ENCODE data around the gene CCBE1.
"Not testable (repeated sequence)": the region's sequence is repeated elsewhere in the genome, so short reads cannot be mapped to it uniquely, and the experiment has no call there.

The CCBE1 gene

GRCh38 chr18:59650266-59650820 is 46.9 kb downstream of the CCBE1 start:
- peak; percentile 74 for DNase-seq

- DNase-seq = no peak
Observed at GRCh38 chr18:59649591-59649990, 47.6 kb downstream of the CCBE1 start.

DNA sequence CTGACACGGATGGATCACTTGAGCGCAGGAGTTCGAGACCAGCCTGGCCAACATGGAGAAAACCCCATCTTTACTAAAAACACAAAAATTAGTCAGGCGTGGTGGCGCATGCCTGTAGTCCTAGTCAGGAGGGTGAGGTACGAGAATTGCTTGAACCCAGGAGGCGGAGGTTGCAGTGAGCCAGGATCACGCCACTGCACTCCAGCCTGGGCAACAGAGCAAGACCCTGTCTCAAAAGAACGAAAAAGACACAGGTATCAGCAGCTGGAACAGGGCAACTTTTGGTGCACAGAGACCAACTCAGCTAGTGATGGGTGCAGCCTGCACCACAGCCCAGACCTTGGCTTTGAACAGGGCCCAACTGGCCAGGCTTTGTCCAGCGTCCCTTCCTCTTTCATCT is 48.8 kb downstream of the CCBE1 start:
- DNase-seq = not testable (repeated sequence)

DNA sequence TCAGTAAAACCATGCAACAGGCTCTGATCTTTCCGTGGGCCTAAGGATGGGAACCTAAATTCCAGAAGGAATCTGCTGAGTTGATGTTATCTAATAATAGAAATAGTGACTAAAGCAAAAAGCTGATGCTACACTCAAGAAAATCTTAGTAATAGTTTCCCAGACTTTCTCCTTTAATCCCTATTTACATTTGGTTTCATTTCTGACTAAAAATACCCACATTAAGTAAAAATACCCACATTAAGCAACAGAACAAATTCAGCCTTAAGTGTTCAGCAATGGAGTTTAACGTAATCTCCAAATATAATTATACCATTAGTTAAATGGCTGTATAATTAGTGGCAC is 50.3 kb downstream of the CCBE1 start:
- DNase-seq = peak; percentile 35

DNA sequence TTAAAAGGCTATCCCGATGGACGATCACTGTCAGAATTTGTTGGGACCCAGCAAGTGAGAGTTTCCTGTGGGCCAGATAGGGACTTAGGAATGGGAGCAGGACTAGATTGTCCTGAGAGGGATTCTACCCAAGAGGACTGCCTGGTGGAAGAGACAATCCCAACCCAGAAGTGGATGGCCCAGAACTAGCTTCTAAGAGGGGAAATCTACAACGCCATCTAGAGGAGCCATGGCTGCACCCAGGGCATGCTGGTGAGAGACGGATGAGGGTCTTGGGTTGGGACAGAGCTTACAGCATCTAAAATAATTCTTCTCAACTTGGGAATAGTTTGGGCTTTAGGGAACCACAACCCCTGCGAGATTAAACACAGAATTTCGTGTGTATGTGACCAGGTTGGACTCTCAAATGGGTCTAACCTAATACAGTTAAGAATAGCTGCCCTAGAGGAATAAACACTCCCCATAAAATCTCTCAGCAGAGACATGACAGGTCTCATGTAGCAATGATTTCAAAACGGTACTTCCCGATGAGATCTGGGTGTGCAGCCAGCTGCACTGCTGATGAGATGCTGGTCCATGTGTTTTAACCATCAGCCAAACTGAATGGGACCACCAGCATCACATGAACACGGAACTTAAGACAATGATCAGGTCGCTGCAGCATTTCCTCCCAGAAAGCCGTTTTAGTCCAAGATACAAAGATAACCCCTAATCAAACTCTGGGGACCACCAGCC is 50.8 kb downstream of the CCBE1 start:
- no peak for DNase-seq

DNA sequence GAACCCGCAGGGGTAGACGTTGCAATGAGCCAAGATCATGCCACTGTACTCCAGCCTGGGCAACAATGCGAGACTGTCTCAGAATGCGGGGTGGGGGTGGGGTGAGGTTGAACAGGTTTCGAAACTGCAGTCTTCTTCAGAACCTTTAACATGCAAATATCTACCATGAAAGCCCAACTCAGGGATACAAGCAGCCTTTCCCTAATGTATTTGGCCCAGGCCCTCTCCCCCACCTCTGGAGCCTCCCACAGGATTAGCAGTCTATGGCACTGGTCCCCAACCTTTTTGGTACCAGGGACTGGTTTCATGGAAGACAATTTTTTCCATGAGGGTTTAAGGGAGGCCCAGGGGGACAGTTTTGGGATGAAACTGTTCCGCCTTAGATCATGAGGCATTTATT is 53.5 kb downstream of the CCBE1 start:
- DNase-seq = no peak

GRCh38 chr18:59640721-59641120 is 56.5 kb downstream of the CCBE1 start:
- DNase-seq = peak; percentile 60

DNA sequence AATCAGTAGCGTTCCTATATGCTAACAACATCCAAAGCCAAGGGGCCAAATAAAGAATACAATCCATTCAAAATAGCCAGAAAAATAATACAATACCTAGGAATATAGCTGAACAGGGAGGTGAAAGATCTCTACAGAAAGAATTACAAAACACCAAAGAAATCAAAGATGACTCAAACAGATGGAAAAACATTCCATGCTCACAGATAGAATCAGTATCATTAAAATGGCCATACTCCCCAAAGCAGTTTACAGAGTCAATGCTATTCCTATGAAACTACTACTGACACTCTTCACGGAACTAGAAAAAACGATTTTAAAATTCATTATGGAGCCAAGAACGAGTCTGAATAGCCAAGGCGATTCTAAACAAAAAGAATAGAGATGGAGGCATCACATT is 57.4 kb downstream of the CCBE1 start:
- peak; percentile 31 for DNase-seq

DNA sequence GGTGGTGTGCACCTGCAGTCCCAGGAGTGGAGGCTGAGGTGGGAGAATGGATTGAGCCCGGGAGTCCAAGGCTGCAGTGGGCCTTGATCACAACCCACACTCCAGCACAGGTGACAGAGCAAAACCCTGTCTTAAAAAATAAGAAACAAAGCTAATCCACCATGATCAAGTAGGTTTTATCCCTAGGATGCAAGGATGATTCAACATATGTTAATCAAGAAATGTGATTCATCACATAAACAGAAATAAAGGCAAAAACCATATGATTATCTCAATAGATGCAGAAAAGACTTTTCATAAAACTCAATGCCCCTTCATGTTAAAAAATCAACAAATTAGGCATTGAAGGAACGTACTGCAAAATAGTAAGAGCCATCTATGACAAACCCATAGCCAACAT is 58.1 kb downstream of the CCBE1 start:
- DNase-seq = no peak

DNA sequence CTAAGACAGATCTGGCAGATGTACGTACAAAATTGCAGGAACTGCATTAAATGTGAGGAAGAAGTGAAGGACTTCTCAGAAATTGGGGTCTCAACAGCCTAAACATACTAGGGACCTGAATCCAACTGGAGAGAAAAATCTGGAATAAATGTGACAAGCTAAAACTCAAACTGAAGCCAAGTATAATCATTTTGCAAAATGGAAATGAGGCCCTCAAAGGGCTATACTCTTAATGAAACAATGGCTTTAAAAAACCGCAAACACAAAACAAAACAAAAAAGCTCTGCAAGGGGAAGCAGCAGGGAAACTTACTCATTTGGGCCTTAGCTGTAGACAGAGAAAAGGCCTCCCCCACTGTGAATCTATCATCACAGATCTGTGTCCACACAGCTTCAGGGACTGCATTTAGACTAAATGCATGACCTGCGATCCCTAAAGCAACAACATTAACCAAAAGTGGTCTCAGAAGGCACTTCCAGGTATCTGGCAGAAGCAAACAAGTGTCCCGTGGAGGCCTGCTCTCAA is 63.2 kb downstream of the CCBE1 start:
- peak; percentile 58 for DNase-seq

DNA sequence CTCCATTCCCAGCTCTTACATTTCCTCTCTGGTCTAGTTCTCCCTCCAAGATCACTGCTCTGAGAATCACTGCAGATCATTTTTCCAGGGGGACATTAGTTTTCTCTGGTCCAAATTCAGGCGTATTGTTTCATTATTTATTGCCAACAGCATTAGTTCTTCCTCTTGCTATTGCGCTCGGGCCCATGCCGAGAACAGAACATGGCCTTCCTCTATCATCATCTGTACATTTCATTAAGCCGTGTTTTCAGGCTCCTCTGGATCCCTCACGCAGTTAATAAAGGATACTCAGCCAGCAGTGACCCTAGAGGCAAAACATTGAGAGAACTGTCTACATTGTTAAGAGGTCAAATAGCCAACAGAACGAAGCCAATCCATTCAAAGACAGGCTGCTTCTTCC is 63.9 kb downstream of the CCBE1 start:
- DNase-seq = no peak

GRCh38 chr18:59631583-59632181 is 65.5 kb downstream of the CCBE1 start:
- DNase-seq = peak; percentile 44

DNA sequence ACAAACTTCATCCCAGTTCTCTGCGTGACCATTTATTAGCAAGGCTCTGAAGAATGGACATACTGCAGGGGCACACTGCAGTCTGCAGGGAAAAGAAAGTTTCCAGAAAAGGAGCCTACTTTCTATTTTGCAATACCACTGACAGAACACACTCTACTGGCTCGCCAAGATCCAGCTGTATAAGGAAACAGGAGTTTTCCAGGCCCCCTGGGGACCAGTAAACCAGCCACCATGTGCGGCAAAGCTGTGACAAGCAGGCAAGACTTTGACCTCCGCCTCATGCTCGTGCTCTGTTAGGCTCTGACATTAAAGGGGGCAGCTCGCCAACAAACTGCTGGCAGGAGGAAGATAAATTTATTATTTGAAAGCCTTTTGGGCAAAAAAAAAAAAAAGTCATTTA is 67.3 kb downstream of the CCBE1 start:
- peak; percentile 31 for DNase-seq

DNA sequence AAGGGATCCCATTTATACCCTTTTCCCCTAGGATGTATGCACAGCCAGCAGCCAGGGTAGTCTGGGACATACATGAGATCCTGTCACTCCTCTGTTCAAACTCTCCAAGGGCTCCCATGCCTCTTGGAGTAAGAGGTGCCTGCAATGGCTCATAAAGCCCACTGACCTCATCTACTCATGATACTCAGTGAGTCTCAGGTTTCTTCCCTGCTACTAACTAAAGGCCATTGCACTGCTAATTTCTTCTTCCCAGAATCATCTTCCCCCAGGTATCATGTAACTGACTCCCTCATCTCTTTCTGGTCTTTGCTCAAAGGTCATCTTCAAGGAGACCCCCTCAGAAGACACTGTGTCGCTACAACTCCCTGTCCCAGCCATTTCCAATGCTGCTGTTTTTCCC is 68.2 kb downstream of the CCBE1 start:
- no peak for DNase-seq

- no peak for DNase-seq
Observed at GRCh38 chr18:59627414-59627813, 69.8 kb downstream of the CCBE1 start.

- no peak for DNase-seq
Observed at GRCh38 chr18:59624369-59624765, 72.9 kb downstream of the CCBE1 start.

GRCh38 chr18:59623456-59624368 is 73.5 kb downstream of the CCBE1 start:
- DNase-seq = peak; percentile 86

GRCh38 chr18:59621027-59621426 is 76.2 kb downstream of the CCBE1 start:
- peak; percentile 26 for DNase-seq

- DNase-seq = no peak
Observed at GRCh38 chr18:59620381-59620780, 76.8 kb downstream of the CCBE1 start.

GRCh38 chr18:59619816-59620215 is 77.4 kb downstream of the CCBE1 start:
- no peak for DNase-seq

GRCh38 chr18:59617468-59617932 is 79.7 kb downstream of the CCBE1 start:
- peak; percentile 50 for DNase-seq

DNA sequence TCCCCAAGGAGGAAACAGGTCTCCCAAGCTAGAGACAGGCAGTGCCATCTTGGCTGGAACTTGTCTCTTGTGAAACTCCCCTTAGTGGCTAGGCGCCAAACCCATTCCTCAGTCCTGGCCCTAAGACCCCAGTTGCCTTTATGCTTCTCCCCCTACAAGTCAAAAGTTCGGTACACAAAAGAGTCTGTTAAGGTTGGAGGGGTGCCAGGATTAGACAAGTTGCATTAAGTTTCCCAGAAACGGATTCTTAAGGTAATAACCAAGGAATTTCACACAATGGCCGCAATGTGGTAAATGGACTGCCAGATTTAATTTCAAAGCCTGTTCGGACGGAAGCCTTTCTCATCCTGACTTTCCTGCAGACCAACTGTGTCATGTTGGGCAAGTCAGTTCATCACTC is 80.7 kb downstream of the CCBE1 start:
- peak; percentile 76 for DNase-seq

- no peak for DNase-seq
Observed at GRCh38 chr18:59613903-59614302, 83.3 kb downstream of the CCBE1 start.

Data from fibroblast of upper back skin (primary cell).